SK-N-SH (cell line): Measurements from ENCODE around the gene CELF5.

ENCODE experiments used
- ELF1 ChIP-seq: IDR thresholded peaks from 2 replicates; pipeline ENCODE4 v1.4.0; 2012
- EP300 ChIP-seq, 2 experiments: IDR thresholded peaks; 2 replicates each; pipeline versions ENCODE4 v1.4.0 to v1.6.1; 2012; ENCODE audit warnings: borderline replicate concordance in 1 of 2, low read depth in 1 of 2, low read length in 1 of 2
- POLR2AphosphoS5 ChIP-seq: IDR thresholded peaks from 2 replicates; pipeline ENCODE4 v1.6.1; 2012; ENCODE audit warnings: low read depth, low read length
- RCOR1 ChIP-seq: fragments of 150-350 bp; IDR thresholded peaks from 2 replicates; pipeline ENCODE4 v1.6.1; 2017; ENCODE audit warnings: antibody characterized with exemption, low read length
- SMC3 ChIP-seq: IDR thresholded peaks from 2 replicates; pipeline ENCODE4 v1.6.1; 2012; ENCODE audit warnings: low read depth, low read length, improper control_type of control experiment
- TAF1 ChIP-seq: IDR thresholded peaks from 2 replicates; pipeline ENCODE4 v1.6.1; 2012; ENCODE audit warnings: low read depth, mild to moderate bottlenecking, low read length, moderate library complexity, borderline replicate concordance
- TEAD4 ChIP-seq: IDR thresholded peaks from 2 replicates; pipeline ENCODE4 v1.4.0; 2012; ENCODE audit warnings: mild to moderate bottlenecking, borderline replicate concordance; ENCODE audit not compliant: insufficient read depth
- YY1 ChIP-seq: IDR thresholded peaks from 2 replicates; pipeline ENCODE4 v1.4.0; 2012; ENCODE audit warnings: low read depth, mild to moderate bottlenecking
- TF ChIP-seq, protein P1 (sequence below): IDR thresholded peaks from 2 replicates; pipeline ENCODE4 v1.6.1; 2012; ENCODE audit warnings: mild to moderate bottlenecking, low read depth, low read length, moderate library complexity
- TF ChIP-seq, protein P2 (sequence below): fragments of 200-600 bp; sonication (generic); IDR thresholded peaks from 2 replicates; pipeline ENCODE4 v1.6.1; 2017; ENCODE audit warnings: antibody characterized with exemption, mild to moderate bottlenecking, moderate library complexity
- TF ChIP-seq, protein P3 (sequence below): IDR thresholded peaks from 2 replicates; pipeline ENCODE4 v1.4.0; 2012; ENCODE audit warnings: low read depth, borderline replicate concordance

DNA sequence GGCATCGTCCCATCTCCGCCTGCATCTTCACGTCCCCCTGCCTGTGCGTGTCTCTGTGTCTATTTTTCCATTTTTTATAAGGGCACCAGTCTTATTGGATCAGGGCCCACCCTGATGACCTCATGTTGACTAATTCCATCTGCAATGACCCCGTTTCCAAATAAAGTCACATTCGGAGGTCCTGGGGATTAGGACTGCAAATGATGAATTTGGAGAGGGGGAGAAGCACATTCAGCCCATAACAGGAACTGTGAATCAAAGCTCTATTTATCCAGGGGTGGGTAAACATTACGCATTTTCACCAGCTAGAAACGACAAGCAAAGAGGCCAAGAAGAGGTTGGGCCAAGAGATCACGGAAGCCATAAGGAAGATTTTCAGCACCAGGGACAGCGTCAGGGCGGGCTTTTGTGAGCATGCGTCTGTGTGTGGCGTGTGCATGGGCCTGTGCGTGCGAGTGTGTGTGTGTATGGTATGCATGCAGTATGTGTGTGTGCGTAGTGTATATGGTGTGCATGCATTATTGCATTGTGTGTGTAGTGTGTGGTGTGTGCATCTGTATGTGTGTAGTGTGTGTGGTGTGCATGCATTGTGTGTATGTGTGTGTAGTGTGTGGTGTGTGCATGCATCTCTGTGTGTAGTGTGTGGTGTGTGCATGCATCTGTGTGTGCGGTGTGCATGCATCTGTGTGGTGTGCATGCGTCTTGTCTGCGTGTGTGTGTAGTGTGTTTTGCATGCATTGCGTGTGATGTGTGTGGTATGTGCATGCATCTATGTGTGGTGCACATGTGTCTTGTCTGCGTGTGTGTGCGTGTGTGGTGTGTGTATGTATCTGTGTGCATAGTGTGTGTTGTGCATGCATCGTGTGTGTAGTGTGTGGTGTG is 19.6 kb downstream of the CELF5 start:
- TF ChIP-seq, protein P1, sequence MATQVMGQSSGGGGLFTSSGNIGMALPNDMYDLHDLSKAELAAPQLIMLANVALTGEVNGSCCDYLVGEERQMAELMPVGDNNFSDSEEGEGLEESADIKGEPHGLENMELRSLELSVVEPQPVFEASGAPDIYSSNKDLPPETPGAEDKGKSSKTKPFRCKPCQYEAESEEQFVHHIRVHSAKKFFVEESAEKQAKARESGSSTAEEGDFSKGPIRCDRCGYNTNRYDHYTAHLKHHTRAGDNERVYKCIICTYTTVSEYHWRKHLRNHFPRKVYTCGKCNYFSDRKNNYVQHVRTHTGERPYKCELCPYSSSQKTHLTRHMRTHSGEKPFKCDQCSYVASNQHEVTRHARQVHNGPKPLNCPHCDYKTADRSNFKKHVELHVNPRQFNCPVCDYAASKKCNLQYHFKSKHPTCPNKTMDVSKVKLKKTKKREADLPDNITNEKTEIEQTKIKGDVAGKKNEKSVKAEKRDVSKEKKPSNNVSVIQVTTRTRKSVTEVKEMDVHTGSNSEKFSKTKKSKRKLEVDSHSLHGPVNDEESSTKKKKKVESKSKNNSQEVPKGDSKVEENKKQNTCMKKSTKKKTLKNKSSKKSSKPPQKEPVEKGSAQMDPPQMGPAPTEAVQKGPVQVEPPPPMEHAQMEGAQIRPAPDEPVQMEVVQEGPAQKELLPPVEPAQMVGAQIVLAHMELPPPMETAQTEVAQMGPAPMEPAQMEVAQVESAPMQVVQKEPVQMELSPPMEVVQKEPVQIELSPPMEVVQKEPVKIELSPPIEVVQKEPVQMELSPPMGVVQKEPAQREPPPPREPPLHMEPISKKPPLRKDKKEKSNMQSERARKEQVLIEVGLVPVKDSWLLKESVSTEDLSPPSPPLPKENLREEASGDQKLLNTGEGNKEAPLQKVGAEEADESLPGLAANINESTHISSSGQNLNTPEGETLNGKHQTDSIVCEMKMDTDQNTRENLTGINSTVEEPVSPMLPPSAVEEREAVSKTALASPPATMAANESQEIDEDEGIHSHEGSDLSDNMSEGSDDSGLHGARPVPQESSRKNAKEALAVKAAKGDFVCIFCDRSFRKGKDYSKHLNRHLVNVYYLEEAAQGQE = peak; percentile 97
- TF ChIP-seq, protein P2, sequence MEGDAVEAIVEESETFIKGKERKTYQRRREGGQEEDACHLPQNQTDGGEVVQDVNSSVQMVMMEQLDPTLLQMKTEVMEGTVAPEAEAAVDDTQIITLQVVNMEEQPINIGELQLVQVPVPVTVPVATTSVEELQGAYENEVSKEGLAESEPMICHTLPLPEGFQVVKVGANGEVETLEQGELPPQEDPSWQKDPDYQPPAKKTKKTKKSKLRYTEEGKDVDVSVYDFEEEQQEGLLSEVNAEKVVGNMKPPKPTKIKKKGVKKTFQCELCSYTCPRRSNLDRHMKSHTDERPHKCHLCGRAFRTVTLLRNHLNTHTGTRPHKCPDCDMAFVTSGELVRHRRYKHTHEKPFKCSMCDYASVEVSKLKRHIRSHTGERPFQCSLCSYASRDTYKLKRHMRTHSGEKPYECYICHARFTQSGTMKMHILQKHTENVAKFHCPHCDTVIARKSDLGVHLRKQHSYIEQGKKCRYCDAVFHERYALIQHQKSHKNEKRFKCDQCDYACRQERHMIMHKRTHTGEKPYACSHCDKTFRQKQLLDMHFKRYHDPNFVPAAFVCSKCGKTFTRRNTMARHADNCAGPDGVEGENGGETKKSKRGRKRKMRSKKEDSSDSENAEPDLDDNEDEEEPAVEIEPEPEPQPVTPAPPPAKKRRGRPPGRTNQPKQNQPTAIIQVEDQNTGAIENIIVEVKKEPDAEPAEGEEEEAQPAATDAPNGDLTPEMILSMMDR = no peak
- no peak for TF ChIP-seq YY1
- no peak for TF ChIP-seq POLR2AphosphoS5
- no peak for TF ChIP-seq ELF1
- no peak for TF ChIP-seq RCOR1
- TF ChIP-seq SMC3 = no peak
- TF ChIP-seq, protein P3, sequence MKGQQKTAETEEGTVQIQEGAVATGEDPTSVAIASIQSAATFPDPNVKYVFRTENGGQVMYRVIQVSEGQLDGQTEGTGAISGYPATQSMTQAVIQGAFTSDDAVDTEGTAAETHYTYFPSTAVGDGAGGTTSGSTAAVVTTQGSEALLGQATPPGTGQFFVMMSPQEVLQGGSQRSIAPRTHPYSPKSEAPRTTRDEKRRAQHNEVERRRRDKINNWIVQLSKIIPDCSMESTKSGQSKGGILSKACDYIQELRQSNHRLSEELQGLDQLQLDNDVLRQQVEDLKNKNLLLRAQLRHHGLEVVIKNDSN = no peak
- no peak for TF ChIP-seq EP300 (IDR thresholded peaks at IDR 0.05; ENCODE audit: borderline replicate concordance in 1 of 2, low read depth in 1 of 2, low read length in 1 of 2)
- TF ChIP-seq TAF1 = no peak
- no peak for TF ChIP-seq TEAD4
